DMS114 treated with DMSO at 0.1 percent for 48 hours (cell line): ENCODE data around the gene MFGE8.
A peak's percentile ranks its signal among the peaks of the same experiment; 100 is the strongest.

Source experiments
- DNase-seq: peaks from one replicate; lab custom pipeline; 2025; ENCODE audit not compliant: unreplicated experiment; lab: John Stamatoyannopoulos, UW

The MFGE8 gene

GRCh38 chr15:88900309-88900981, 12.7 kb downstream of the MFGE8 start:
- DNase-seq: no peak

- no peak for DNase-seq
Observed at GRCh38 chr15:88899251-88899650, 13.9 kb downstream of the MFGE8 start.

- no peak for DNase-seq
Observed at GRCh38 chr15:88898736-88899135, 14.4 kb downstream of the MFGE8 start.

- DNase-seq: peak; percentile 71
Observed at GRCh38 chr15:88897456-88898194, 15.6 kb downstream of the MFGE8 start.

- no peak for DNase-seq
Observed at GRCh38 chr15:88897142-88897455, 16.1 kb downstream of the MFGE8 start.

- no peak for DNase-seq
Observed at GRCh38 chr15:88896333-88897033, 16.7 kb downstream of the MFGE8 start.

- no peak for DNase-seq
Observed at GRCh38 chr15:88894819-88895767, 18.1 kb downstream of the MFGE8 start, which contains the start of gene HAPLN3. HAPLN3 (minus strand) TSS chr15:88895544; CDS start chr15:88887298, 8,246 bp downstream.

- no peak for DNase-seq
Observed at GRCh38 chr15:88894348-88894818, 18.8 kb downstream of the MFGE8 start.

- no peak for DNase-seq
Observed at GRCh38 chr15:88891540-88892254, 21.5 kb downstream of the MFGE8 start.

GRCh38 chr15:88890495-88890894, 22.7 kb downstream of the MFGE8 start:
- DNase-seq: no peak

- DNase-seq: no peak
Observed at GRCh38 chr15:88888719-88889118, 24.5 kb downstream of the MFGE8 start.

GRCh38 chr15:88887068-88887580, 26.1 kb downstream of the MFGE8 start:
- DNase-seq: no peak

GRCh38 chr15:88882785-88883184, 30.4 kb downstream of the MFGE8 start:
- no peak for DNase-seq

GRCh38 chr15:88881775-88882174, 31.4 kb downstream of the MFGE8 start:
- DNase-seq: no peak

- DNase-seq: no peak
Observed at GRCh38 chr15:88880944-88881740, 32.0 kb downstream of the MFGE8 start.

GRCh38 chr15:88878720-88879184, 34.4 kb downstream of the MFGE8 start:
- DNase-seq: peak; percentile 22

GRCh38 chr15:88877906-88878305, 35.3 kb downstream of the MFGE8 start:
- no peak for DNase-seq

- no peak for DNase-seq
Observed at GRCh38 chr15:88877415-88877814, 35.8 kb downstream of the MFGE8 start.

- DNase-seq: no peak
Observed at GRCh38 chr15:88876573-88876972, 36.6 kb downstream of the MFGE8 start.
